ENCODE data around the gene DGKH.
A peak's percentile ranks its signal among the peaks of the same experiment; 100 is the strongest.

DGKH gene

DNA sequence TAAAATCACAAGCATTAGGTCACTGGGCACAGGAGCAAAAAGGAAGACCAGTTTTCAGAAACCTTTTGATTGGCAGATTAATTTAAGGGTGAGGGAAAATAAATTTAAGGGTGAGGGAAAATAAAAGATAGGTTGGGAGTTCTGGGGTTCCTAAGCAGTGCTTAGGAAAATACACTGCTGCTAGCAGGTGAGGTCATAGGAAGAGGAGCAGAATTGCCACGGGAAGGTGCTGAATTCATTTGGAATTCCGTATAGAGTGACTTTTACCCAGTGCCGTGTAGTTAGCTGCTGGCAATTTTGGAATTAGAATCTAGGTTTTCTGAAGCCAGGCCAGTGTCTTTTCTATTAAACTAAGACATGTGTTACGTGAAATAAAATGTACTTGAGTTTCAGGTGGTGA, 59.8 kb downstream of the DGKH start:
- Mint-ChIP-seq H3K27me3 (no peaks in the 10 kb centered on the region), H3K36me3 (peaks cover 2% of the 10 kb centered on the region), H3K27ac (peak overlapping the region; percentile 67), H3K4me1 (ENCODE audit: low read depth) (peaks cover 4% of the 10 kb centered on the region), H3K4me3 (no peak overlapping the region), H3K9me3 (ENCODE audit: low read depth) (peaks cover 4% of the 10 kb centered on the region)

GRCh38 chr13:42109957-42110356, 61.5 kb downstream of the DGKH start:
- Mint-ChIP-seq H3K27me3 (no peaks in the 10 kb centered on the region), H3K4me3 (no peak overlapping the region), H3K4me1 (ENCODE audit: low read depth) (peaks cover 4% of the 10 kb centered on the region), H3K36me3 (no peaks in the 10 kb centered on the region), H3K27ac (no peak overlapping the region), H3K9me3 (ENCODE audit: low read depth) (no peaks in the 10 kb centered on the region)

GRCh38 chr13:42110410-42111155, 62.1 kb downstream of the DGKH start:
- no peak overlapping the region for H3K27ac Mint-ChIP-seq
- no peaks in the 10 kb centered on the region for H3K27me3 Mint-ChIP-seq

GRCh38 chr13:42112864-42113263, 64.4 kb downstream of the DGKH start:
- no peak overlapping the region for H3K4me3 Mint-ChIP-seq
- no peak overlapping the region for H3K27ac Mint-ChIP-seq
- H3K27me3 Mint-ChIP-seq = no peaks in the 10 kb centered on the region
- no peaks in the 10 kb centered on the region for H3K9me3 Mint-ChIP-seq (ENCODE audit: low read depth)
- H3K4me1 Mint-ChIP-seq (ENCODE audit: low read depth) = peaks cover 4% of the 10 kb centered on the region
- no peaks in the 10 kb centered on the region for H3K36me3 Mint-ChIP-seq

More at GRCh38 chr13:42110410-42111155, 62.1 kb downstream of the DGKH start:
- Mint-ChIP-seq H3K36me3 (no peaks in the 10 kb centered on the region), H3K4me1 (ENCODE audit: low read depth) (peaks cover 4% of the 10 kb centered on the region), H3K9me3 (ENCODE audit: low read depth) (no peaks in the 10 kb centered on the region), H3K4me3 (no peak overlapping the region)

GRCh38 chr13:42113478-42113877, 65.0 kb downstream of the DGKH start:
- H3K9me3 Mint-ChIP-seq (ENCODE audit: low read depth) = no peaks in the 10 kb centered on the region
- H3K4me1 Mint-ChIP-seq (ENCODE audit: low read depth) = peaks cover 4% of the 10 kb centered on the region
- no peak overlapping the region for H3K27ac Mint-ChIP-seq
- no peaks in the 10 kb centered on the region for H3K27me3 Mint-ChIP-seq
- H3K4me3 Mint-ChIP-seq = no peak overlapping the region
- H3K36me3 Mint-ChIP-seq = peaks cover 2% of the 10 kb centered on the region

- H3K4me3 Mint-ChIP-seq = no peak overlapping the region
- H3K27me3 Mint-ChIP-seq = no peaks in the 10 kb centered on the region
- peaks cover 3% of the 10 kb centered on the region for H3K36me3 Mint-ChIP-seq
- H3K27ac Mint-ChIP-seq = no peak overlapping the region
- peaks cover 4% of the 10 kb centered on the region for H3K4me1 Mint-ChIP-seq (ENCODE audit: low read depth)
- H3K9me3 Mint-ChIP-seq (ENCODE audit: low read depth) = no peaks in the 10 kb centered on the region
Observed at GRCh38 chr13:42114278-42114677, 65.8 kb downstream of the DGKH start.

- Mint-ChIP-seq H3K9me3 (ENCODE audit: low read depth) (no peaks in the 10 kb centered on the region), H3K4me1 (ENCODE audit: low read depth) (peaks cover 4% of the 10 kb centered on the region), H3K36me3 (peaks cover 3% of the 10 kb centered on the region), H3K4me3 (no peak overlapping the region), H3K27ac (no peak overlapping the region), H3K27me3 (no peaks in the 10 kb centered on the region)
Observed at GRCh38 chr13:42114912-42115311, 66.5 kb downstream of the DGKH start.

DNA sequence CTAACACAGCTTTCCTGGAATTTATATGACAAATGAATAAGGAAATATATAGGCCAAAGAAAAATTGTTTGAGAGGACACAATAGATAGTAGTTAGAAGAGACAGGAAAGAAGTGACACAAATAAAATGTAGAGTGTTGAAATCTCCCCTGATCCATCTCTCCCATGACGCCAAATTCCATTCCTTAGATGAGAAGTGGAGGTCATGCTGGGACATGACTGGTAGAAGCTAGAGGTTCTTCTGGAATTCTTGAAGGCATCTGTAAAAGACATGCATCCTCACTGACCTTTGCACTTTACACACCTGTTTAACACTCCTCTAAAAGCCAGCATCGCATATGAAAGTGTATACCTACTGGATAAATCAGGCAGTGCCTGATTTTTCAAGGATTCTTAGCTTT, 67.8 kb downstream of the DGKH start:
- no peaks in the 10 kb centered on the region for H3K9me3 Mint-ChIP-seq (ENCODE audit: low read depth)
- no peaks in the 10 kb centered on the region for H3K27me3 Mint-ChIP-seq
- H3K4me1 Mint-ChIP-seq (ENCODE audit: low read depth) = no peaks in the 10 kb centered on the region
- H3K27ac Mint-ChIP-seq = no peak overlapping the region
- H3K36me3 Mint-ChIP-seq = peaks cover 3% of the 10 kb centered on the region
- H3K4me3 Mint-ChIP-seq = no peak overlapping the region

DNA sequence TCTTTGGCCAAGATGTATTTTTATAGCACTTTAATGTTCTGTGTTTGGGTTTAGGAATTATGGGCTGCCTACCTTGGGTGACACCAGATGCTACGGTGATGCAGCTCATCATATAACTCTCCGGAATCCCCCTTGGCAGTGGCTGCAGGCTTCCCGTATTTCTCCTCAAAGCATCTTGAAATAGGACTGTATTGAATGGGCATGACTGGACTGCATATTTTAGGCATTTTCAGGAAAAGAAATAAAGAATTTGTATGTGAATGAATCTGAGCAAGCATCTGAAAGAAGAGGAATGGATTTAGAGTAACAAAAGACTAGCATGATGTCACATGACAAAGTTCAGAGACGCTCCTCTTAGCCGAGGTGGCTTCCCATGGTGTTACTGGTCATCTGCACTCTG, 70.6 kb downstream of the DGKH start:
- peaks cover 3% of the 10 kb centered on the region for H3K36me3 Mint-ChIP-seq
- H3K4me1 Mint-ChIP-seq (ENCODE audit: low read depth) = no peaks in the 10 kb centered on the region
- no peaks in the 10 kb centered on the region for H3K9me3 Mint-ChIP-seq (ENCODE audit: low read depth)
- H3K4me3 Mint-ChIP-seq = no peak overlapping the region
- H3K27me3 Mint-ChIP-seq = no peaks in the 10 kb centered on the region
- H3K27ac Mint-ChIP-seq = no peak overlapping the region

- H3K4me1 Mint-ChIP-seq (ENCODE audit: low read depth) = no peaks in the 10 kb centered on the region
- no peaks in the 10 kb centered on the region for H3K9me3 Mint-ChIP-seq (ENCODE audit: low read depth)
- no peak overlapping the region for H3K27ac Mint-ChIP-seq
- H3K36me3 Mint-ChIP-seq = peaks cover 3% of the 10 kb centered on the region
- no peak overlapping the region for H3K4me3 Mint-ChIP-seq
- H3K27me3 Mint-ChIP-seq = no peaks in the 10 kb centered on the region
Observed at GRCh38 chr13:42119875-42120274, 71.4 kb downstream of the DGKH start.

- Mint-ChIP-seq H3K9me3 (ENCODE audit: low read depth) (no peaks in the 10 kb centered on the region), H3K27ac (no peak overlapping the region), H3K27me3 (no peaks in the 10 kb centered on the region), H3K4me3 (no peak overlapping the region), H3K36me3 (peaks cover 3% of the 10 kb centered on the region), H3K4me1 (ENCODE audit: low read depth) (no peaks in the 10 kb centered on the region)
Observed at GRCh38 chr13:42123600-42123999, 75.2 kb downstream of the DGKH start.

DNA sequence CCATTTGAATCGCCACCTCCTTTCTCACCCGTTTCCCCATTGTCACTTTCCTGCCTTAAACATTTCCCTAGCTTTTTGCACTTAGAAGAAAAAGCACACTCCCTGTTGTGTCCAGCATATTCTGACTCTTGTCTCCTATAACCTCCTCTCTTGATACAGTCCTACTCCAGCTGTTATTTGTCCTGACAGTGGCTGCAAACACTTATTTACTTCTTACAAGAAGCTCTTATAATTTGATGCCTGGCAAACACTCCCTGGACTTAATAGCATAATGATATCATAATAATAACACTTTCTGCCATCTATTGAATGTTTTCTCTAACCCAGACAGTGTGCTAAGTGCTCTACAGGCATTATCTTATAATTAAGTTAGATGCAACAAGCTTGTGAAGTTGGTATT, 76.6 kb downstream of the DGKH start:
- Mint-ChIP-seq H3K9me3 (ENCODE audit: low read depth) (no peaks in the 10 kb centered on the region), H3K4me3 (no peak overlapping the region), H3K36me3 (peaks cover 3% of the 10 kb centered on the region)

DNA sequence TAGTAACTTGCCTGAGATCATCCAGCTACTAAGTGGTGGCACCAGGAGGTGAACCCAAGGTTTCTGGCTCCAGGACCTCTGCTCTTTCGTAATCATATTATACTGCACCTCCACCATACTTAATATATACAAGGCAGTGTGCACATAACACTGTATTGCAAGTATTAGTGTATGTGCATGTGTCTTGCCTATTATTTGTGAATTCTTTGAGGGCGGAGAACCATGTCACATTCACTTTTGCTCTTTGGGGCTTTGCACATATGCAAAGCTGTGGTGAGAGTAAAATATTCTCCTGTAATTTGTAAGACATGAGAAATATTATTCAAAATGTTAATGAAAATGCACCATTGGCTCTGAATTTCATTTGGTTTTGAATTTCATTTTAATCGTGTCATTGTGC, 78.6 kb downstream of the DGKH start:
- H3K9me3 Mint-ChIP-seq (ENCODE audit: low read depth) = no peaks in the 10 kb centered on the region
- no peak overlapping the region for H3K27ac Mint-ChIP-seq
- H3K36me3 Mint-ChIP-seq = peaks cover 3% of the 10 kb centered on the region
- H3K4me3 Mint-ChIP-seq = no peak overlapping the region
- no peaks in the 10 kb centered on the region for H3K4me1 Mint-ChIP-seq (ENCODE audit: low read depth)
- H3K27me3 Mint-ChIP-seq = no peaks in the 10 kb centered on the region

More for the DNA sequence above, 76.6 kb downstream of the DGKH start:
- Mint-ChIP-seq H3K27ac (no peak overlapping the region), H3K4me1 (ENCODE audit: low read depth) (no peaks in the 10 kb centered on the region), H3K27me3 (no peaks in the 10 kb centered on the region)

DNA sequence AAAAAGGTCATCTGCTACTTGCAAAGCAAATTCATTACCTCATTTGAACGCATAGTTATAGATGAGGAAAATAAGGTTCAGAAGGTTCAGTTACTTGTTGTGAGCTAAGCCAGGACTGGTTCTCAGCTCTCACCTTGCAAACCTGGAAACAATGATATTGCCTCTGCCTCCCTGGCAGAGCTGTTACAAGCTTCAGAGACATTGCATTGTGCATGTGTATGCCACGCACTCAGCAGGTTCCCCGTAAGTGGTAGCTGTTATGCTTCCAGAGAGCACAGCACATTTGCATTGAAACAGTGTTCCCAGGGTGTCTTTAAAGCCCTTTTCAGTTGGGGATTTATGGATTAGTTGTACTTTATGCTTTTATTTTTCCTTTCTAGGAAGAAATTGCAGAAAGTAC, 80.6 kb downstream of the DGKH start:
- Mint-ChIP-seq H3K4me3 (no peak overlapping the region), H3K36me3 (peaks cover 6% of the 10 kb centered on the region), H3K27ac (no peak overlapping the region), H3K9me3 (ENCODE audit: low read depth) (no peaks in the 10 kb centered on the region), H3K4me1 (ENCODE audit: low read depth) (no peaks in the 10 kb centered on the region), H3K27me3 (no peaks in the 10 kb centered on the region)

DNA sequence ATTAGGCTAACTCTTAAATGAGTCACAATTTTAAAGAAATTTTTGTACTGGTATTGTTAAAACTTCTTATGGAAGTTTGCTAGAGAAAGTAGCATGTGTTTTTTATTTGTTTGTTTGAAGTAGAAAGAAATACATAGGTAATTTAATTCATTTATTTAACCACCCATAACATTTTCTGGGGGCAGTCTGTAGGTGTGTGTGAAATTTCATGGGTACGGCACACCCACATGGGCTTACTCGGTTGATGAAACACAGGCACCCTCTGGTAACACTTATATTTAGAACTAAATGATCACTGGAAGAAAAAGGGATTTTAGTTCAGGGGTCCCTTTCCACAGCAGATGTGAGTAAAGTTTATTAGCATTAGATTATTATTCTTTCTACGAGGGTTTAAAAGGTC, 88.1 kb downstream of the DGKH start:
- H3K9me3 Mint-ChIP-seq (ENCODE audit: low read depth) = peaks cover 3% of the 10 kb centered on the region
- no peak overlapping the region for H3K4me3 Mint-ChIP-seq
- peaks cover 13% of the 10 kb centered on the region for H3K36me3 Mint-ChIP-seq
- H3K4me1 Mint-ChIP-seq (ENCODE audit: low read depth) = peaks cover 4% of the 10 kb centered on the region
- no peak overlapping the region for H3K27ac Mint-ChIP-seq
- H3K27me3 Mint-ChIP-seq = no peaks in the 10 kb centered on the region

GRCh38 chr13:42137856-42138537, 89.5 kb downstream of the DGKH start:
- H3K9me3 Mint-ChIP-seq (ENCODE audit: low read depth) = peaks cover 4% of the 10 kb centered on the region
- no peaks in the 10 kb centered on the region for H3K27me3 Mint-ChIP-seq
- peaks cover 13% of the 10 kb centered on the region for H3K36me3 Mint-ChIP-seq
- peaks cover 4% of the 10 kb centered on the region for H3K4me1 Mint-ChIP-seq (ENCODE audit: low read depth)
- H3K4me3 Mint-ChIP-seq = no peak overlapping the region
- H3K27ac Mint-ChIP-seq = no peak overlapping the region
